ENCODE measurements around the gene C4orf36. TPM values are rescaled to one million over a fixed set of nuclear protein-coding genes. Genes with fewer than 3 reads are reported as not detected.

Gene C4orf36
- total and polyA plus RNA-seq, 2 of the 8 experiments (the other 6 are each of a cell fraction or from before 2014, with no cell fraction given) = 1.2 to 1.5 TPM

GRCh38 chr4:86835677-86836076 lies 56.5 kb downstream of the C4orf36 start (continued):
- no peak for TF ChIP-seq YY1 (IDR thresholded peaks at IDR 0.05; ENCODE audit: low read depth, low read length)
- no peak for TF ChIP-seq RAD21 (IDR thresholded peaks at IDR 0.05 in 1 of 2, conservative IDR thresholded peaks at IDR 0.05 in 1 of 2; ENCODE audit: low read depth in 2 of 2, low read length in 2 of 2)
- TF ChIP-seq KDM1A (IDR thresholded peaks at IDR 0.05; ENCODE audit: borderline replicate concordance, low read length) = no peak
- no peak for TF ChIP-seq ZNF274 (IDR thresholded peaks at IDR 0.05; ENCODE audit: borderline replicate concordance, extremely low read depth, low read length)
- no peak for TF ChIP-seq CHD7 (IDR thresholded peaks at IDR 0.05; ENCODE audit: insufficient replicate concordance, low read length)
- no peak for TF ChIP-seq CHD2 (IDR thresholded peaks at IDR 0.05; ENCODE audit: low read length)
- TF ChIP-seq TAF7 (optimal IDR thresholded peaks at IDR 0.05; ENCODE audit: borderline replicate concordance, low read depth, low read length) = no peak
- TF ChIP-seq SUZ12 (IDR thresholded peaks at IDR 0.05; ENCODE audit: low read length) = no peak
- no peak for TF ChIP-seq PHF8 (conservative IDR thresholded peaks at IDR 0.05; ENCODE audit: low read depth, low read length)
- no peak for TF ChIP-seq JUN (IDR thresholded peaks at IDR 0.05; ENCODE audit: low read depth, low read length)

All from H1 (cell line).